Transverse colon (tissue), 3 donors: ENCODE data around the gene TTC17.

ENCODE experiments used
- CTCF ChIP-seq, 5 experiments: fragments of 200-600 bp in 3 of 5; fragments of 450-650 bp in 2 of 5; sonication (generic) in 3 of 5; IDR thresholded peaks; 1 replicate in 2 of 5; 2 replicates in 3 of 5; pipeline ENCODE4 v1.5.1; 2016 to 2017; ENCODE audit warnings: antibody characterized with exemption in 5 of 5, inconsistent platforms in 3 of 5, mild to moderate bottlenecking in 2 of 5, moderate library complexity in 1 of 5
- EP300 ChIP-seq: sonication (generic); formaldehyde crosslinking; IDR thresholded peaks from one replicate; pipeline ENCODE4 v1.6.1; 2017; ENCODE audit warnings: antibody characterized with exemption, low read depth
- POLR2A ChIP-seq: fragments of 450-650 bp; IDR thresholded peaks from one replicate; pipeline ENCODE4 v1.6.1; 2016; ENCODE audit warnings: antibody characterized with exemption, mild to moderate bottlenecking, moderate library complexity

- TF ChIP-seq CTCF (IDR thresholded peaks at IDR 0.05) (no peak), POLR2A (no peak), EP300 (no peak)
Measured at GRCh38 chr11:43418197-43418596, 59.5 kb downstream of the TTC17 start.
